Stimulated activated CD8-positive, alpha-beta memory T cell treated with anti-CD3 and anti-CD28 coated beads, Interleukin-15, amount 100 ng/mL, for 48 hours (primary cell): ENCODE data around the gene PSME3.
"Not testable (repeated sequence)": the region's sequence is repeated elsewhere in the genome, so short reads cannot be mapped to it uniquely, and the experiment has no call there.

Source experiments
- DNase-seq, 2 donors: peaks; one replicate each; pipeline ENCODE4 v3.0.0-alpha.2; 2020; ENCODE audit warnings: low read depth in 2 of 2

PSME3 gene

DNA sequence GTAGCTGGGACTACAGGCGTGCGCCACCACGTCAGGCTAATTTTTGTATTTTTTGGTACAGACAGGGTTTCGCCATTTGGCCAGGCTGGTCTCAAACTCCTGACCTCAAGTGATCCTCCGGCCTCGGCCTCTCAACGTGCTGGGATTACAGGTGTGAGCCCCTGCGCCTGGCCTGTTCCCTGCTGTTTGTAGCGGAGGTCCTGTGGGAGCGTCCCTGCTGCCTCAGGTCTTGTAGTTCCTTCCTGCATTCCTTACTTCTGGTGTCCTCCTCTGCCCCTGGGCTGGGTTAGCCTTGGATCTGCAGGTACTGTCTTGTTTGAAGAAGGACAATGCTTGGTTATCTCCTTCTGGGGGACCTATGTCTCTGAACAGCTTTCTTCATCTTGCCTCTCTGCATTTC lies 43.8 kb downstream of the PSME3 start:
- no peak for DNase-seq

DNA sequence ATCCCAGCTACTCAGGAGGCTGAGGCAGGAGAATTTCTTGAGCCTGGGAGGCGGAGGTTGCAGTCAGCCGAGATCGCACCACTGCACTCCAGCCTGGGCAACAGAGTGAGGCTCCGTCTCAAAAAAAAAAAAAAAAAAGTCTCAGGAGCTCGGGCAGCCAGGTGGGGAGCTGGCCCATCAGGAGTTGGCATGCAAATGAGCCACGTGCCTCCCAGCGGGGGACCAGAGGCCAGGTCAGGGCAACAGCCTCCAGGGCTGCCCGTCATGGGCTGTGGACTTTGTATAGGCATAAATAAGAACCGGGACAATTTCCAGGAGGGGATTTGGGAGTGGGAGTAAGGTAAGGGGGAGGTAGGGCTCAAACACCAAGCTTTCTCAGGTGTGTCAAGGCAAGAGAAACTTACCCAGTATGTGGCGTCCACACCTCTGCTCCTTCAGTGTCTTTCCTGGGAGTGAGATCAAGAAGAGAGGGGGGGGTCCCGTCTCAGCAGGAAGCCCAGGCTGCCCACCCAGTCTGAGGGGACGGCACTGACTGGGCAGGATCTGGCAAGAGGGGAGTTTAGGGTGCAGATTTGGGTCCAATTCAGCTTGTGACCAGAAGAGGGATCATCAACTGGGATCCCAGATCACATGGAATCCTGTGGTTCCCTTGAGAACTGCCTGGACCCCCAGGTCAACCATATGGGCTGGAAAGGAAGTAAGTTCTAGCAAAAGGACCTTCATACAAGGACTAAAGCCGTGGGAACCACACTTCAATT lies 45.1 kb downstream of the PSME3 start:
- DNase-seq, result no peak

DNA sequence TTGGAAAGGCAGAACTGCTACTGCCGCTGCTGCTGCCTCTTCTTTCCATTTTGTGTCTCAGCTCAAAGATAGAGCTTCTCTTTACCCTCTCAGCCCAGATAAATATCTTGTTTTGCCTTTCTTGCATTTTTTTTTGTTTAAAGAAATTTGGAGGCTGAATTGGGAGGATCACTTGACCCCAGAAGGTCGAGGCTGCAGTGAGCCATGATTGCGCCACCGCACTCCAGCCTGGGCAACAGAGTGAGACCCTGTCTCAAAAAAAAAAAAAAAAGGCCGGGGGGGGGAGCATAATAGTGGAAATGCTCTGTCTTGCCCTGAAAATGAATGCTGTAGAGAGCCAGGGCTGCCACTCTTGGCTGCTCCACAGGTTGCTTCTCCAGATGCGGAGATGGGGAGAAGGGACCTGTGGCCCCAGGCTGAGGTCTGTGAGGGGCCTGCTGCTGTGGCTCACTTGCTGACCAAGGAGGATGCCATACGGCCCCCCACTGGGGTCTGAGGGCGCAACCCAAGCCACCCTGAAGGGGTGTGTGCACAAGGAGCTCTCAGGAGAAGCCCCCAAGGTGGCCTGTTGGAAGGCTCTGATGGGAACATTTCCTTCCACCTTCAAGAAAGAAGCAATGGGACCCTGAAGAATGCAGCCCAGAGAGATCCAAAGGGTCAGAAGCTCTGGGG lies 45.9 kb downstream of the PSME3 start:
- DNase-seq, result no peak

DNA sequence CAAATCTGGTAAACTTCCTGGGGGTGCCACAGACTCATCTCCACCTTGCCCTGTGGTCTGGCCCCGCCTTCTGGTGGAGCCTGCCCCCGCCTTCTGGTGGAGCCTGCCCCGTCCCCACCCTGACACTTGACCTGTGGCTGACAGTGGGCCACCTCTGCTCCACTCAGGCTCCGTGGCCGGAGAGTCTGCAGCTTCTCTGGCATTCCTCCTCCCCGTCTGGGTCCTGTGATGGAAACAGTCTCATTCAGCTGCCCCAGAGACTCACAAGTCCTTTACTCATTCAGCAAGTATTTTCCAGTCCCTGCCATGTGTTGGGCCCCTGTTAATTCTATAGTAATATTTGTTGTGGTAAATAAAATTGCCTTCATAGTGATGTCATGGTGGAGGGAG lies 46.4 kb downstream of the PSME3 start:
- no peak for DNase-seq

DNA sequence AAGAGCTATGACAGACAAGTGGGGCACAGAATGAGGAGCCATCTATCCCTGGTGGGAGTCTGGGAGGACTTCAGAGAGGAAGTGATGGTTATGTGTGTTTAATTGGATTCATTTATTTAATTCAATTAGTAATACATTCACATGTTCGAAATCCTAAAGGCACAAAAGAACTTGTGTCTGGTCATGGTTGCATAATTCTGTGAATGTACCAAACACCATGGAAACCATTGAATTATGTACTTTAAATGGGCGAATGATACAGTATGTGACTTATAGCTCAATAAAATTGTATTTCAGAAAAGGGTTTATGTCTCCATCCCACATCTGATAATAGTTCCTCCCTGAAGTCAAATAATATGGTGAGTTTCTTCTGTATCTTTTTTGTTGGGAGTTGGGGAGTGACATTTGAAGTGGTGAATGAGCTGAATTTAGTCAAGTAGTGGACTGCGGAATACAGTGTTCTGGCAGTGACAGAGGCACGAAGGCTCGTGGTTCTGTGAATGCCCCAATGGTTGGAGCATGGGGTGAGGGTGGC lies 47.6 kb downstream of the PSME3 start:
- DNase-seq, result no peak

DNA sequence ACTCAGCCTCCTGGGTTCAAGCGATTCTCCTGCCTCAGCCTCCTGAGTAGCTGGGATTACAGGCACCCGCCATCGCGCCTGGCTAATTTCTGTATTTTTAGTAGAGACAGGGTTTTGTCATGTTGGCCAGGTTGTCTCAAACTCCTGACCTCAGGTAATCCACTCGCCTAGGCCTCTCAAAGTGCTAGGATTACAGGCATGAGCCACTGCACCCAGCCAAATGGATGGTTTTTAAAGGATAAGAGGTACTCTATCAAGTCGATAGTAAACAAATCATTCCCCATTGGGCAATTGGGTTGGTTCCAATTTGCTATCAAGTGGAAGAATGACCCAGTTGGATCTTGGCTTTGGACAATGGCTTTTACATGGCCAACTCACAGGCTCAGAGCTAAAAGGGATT lies 48.5 kb downstream of the PSME3 start:
- DNase-seq, result not testable (repeated sequence)

DNA sequence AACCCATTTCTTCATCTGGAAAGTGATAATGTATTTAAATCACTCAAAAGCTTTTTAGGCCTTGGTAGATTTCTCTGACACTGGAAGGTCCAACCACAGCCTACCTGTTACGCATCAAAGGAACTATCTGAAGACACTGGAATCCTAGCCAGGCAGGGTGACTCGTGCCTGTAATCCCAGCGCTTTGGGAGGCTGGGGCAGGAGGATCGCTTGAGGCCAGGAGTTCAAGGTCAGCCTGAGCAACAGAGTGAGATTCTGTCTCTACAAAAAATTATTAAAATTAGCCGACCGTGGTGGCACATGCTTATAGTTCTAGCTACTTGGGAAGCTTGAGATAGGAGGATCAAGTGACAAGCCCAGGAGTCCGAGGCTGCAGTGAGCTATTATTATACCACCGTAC lies 49.0 kb downstream of the PSME3 start:
- no peak for DNase-seq

DNA sequence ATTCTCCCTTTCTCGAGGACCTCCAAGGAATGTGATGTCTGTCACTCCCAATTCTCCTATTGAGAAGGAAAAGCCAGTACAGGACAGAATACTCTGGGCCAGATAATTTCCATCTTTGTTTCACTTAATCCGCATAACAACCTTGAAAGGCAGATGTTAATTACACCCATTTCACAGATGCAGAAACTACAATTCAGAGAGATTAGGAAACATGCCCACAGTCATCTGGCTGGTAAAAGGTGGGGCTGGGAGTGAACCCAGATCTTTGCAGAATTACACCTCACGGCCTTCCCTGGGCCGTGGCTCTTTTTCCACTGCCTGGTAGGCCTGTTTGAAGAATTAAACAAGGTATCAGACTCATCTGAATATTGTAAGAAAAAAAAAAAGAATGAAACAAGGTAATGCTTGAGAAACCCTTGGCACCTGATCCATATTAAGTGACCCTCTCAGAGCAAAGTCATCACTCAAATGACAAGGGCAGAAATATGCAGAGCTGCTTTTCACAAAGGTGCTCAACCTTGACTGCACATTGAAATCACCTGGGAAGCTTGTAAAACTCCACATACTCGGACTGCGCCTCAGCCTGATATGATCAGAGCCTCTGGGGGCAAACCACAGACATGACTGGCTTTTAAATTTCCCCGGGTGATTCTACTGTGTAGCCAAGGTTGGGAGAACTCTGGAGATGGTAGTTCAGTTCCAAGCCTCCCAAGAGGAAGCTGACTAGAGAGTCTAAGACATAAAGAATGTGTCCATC lies 50.8 kb downstream of the PSME3 start:
- no peak for DNase-seq

DNA sequence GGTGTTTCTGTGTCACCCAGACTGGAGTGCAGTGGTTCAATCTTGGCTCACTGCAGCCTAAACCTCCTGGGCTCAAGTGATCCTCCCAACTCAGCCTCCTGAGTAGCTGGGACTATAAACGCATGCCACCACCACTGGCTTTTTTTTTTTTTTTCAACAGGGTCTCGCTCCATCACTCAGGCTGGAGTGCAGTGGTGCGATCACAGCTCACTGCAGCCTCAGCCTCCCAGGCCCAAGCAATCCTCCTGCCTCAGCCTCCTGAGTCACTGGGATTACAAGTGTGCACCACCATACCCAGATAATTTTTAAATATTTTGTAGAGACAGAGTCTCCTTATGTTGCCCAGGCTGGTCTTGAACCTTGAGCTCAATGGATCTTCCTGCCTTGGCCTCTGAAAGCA lies 52.6 kb downstream of the PSME3 start:
- DNase-seq, result not testable (repeated sequence)

DNA sequence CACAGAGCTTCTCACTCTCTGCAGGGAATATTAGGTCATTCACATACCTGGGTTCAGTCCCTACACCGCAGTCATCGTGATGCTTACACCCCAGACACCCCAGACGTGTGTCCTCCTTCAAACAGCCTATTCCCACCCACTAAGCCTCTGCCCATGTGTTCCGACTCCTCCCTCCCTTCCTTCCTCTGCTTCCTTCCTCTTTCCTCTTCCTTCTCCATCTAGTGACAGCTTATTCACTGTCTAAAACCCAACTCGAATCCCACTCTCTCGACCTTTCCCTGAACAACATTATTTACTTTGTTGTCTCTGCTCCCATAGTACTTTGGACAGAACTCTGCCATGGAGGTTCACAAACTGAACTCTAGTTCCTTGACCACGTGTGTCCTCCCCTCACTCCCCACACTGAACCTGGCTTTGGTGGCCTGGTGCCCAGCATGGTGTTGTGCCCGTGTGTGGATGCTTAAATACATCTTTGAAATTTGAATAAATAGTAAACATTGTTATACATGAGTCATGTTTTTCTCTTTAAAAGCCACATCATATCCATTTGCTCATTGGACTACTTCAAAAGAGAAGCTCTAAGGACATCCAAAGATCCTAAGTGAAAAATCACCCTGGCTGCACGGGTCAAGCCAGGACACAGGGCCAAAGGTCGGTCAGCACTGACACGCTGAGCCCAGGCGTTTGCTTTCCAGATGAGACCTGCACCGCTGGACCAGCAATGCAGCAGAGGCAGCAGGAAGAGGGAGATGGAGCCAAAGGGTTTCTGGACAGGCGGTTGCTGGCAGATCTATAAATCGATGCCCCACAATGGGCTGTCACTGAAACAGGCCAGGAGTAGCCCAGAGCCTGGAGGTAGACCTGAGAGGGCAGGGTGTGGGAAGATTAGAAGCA lies 53.3 kb downstream of the PSME3 start:
- no peak for DNase-seq

DNA sequence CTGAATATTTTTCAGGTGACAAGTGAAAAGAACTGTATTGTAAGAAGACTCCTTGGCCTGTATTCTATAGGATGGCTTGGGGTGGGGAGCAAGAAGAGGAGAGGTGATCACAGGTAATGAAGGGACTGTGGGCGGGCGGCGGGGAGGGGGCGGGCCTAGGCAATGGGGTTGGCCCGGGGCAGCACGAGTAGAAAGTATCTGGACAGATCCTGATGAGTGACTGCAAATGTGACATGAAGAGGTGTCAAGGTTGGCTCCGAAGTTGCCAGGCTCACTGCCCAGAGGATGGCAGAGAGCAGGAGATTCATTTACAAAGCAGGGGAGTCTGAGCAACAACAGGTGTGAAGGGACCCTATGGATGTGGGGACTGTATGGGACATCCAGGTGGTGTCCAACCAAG lies 56.6 kb downstream of the PSME3 start:
- no peak for DNase-seq

DNA sequence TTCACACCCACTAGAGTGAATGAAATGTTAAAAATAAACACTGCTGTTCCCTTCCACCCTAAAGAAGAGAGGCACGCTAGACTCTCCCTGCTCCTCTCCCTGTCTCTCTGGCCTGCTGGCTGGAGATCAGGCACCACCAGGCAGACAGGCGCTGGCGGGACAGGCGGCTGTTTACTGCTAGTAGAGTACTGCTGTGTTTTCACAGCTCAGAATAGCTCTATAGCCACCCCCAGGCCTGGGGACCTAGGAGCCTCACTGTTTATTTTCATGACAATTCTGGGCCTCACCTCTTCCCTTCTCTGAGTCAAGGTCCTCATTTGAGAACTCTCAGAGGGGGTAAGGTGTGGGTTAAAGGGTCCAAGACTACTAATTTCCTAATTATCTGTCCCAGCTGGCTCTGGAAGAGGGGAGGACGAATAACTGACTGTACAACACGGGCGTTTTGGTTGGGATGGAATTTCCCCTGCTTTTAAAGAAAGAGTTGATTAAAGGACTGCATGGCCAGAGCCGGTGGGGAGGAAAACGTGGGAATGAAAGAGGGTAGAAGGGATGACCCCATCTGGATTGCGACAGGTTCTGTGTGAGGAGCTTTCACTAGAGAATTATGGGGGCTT lies 58.4 kb downstream of the PSME3 start:
- no peak for DNase-seq

DNA sequence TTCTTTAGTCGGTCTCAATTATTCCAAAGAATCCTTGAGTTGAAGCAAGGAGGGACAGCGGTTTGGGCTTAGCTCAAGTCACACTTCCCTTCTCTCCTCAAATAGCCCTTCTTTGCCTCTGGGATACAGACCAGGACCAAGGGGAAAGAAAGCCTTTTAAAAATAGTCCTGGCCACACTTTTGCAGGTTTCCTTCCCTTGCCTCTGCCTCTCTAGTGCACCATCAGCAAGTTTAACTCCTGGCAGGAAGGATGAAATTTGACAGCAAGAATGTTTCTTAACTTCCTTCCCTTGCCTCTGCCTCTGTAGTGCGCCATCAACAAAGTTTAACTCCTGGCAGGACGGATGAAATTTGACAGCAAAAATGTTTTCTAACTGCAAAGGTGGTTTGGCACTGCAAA lies 60.2 kb downstream of the PSME3 start:
- no peak for DNase-seq
